Spinal cord (tissue), 10 donors: ENCODE data around the gene PSD2. TPM values are rescaled to one million over a fixed set of nuclear protein-coding genes. Genes with fewer than 3 reads are reported as not detected.

Experiments
- DNase-seq, 6 donors: peaks; one replicate each; pipeline versions ENCODE4 v3.0.0 to v3.0.0-alpha.2; 2013 to 2015; ENCODE audit warnings: low spot score in 6 of 6, low read depth in 4 of 6
- H3K27ac ChIP-seq: one replicate; pipeline ENCODE4 v1.5.1; 2013; ENCODE audit warnings: low read depth, low read length, control low read depth
- H3K27me3 ChIP-seq: one replicate; pipeline ENCODE4 v1.6.1; 2013; ENCODE audit warnings: low read length; ENCODE audit not compliant: control insufficient read depth, insufficient read depth
- H3K36me3 ChIP-seq: one replicate; pipeline ENCODE4 v1.6.1; 2013; ENCODE audit warnings: low read length; ENCODE audit not compliant: control insufficient read depth, insufficient read depth
- H3K4me1 ChIP-seq: one replicate; pipeline ENCODE4 v1.6.1; 2013; ENCODE audit warnings: low read length; ENCODE audit not compliant: control insufficient read depth, insufficient read depth
- H3K4me3 ChIP-seq: one replicate; pipeline ENCODE4 v1.5.1; 2013; ENCODE audit warnings: low read depth, low read length, control low read depth
- H3K9me3 ChIP-seq: one replicate; pipeline ENCODE4 v1.6.1; 2013; ENCODE audit warnings: low read length; ENCODE audit not compliant: control insufficient read depth, insufficient read depth
- WGBS: methylation state at CpG from one replicate; pipeline ENCODE4 v1.1.5; 2013; ENCODE audit warnings: missing lambda C conversion rate; ENCODE audit not compliant: insufficient coverage; 5-methylcytosine and 5-hydroxymethylcytosine counted together
- polyA plus RNA-seq, 2 donors: library from polyadenylated mRNA; unstranded; fragments of 120-200 nt; gene quantifications; one replicate each; pipeline ENCODE4 v1.2.1, GENCODE V29; 2013; ENCODE audit not compliant: insufficient read length in 2 of 2
- total RNA-seq, 2 donors: library from RNA; depleted of rRNA in 1 of 2; stranded (reverse); fragments of 120-200 nt in 1 of 2; fragments of >200 nt in 1 of 2; gene quantifications; one replicate each; pipeline versions ENCODE4 v1.2.3 to v1.2.4, GENCODE V29; 2013 to 2014
- donor health status: healthy.

Gene PSD2
- total and polyA plus RNA-seq, 4 donors = 7.5 to 40.8 (median 28.2) TPM

DNA sequence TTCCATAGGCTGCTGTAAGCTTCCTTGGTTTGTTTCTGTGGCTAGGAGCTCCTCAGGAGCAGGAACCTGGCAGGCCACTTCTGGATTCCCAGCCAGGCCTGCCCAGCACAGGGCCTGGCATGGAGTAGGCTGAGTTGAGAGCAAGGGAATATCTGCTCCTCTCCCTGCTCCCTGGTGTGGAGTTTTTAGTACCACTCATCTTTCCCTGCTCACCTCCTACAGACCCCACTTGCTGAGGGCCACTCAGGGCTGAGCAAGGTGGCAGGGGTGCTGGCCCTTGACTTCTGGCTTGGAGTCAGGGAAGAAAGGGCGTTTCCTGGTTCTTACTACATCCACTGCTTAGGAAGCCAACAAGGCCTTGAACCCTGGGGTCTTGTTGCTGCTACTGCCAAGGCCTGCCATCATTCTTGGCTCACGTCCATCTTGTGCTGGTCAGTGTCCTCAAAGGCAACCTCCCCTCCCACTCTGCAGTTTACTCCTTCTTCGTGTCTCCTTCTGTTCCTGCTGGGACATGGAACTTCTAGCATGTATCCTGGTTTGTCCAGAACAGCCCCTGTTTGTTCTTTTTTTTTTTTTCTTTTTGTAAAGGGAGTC lies 54.9 kb downstream of the PSD2 start:
- no peak overlapping the region for H3K27ac ChIP-seq
- peaks cover 42% of the 10 kb centered on the region for H3K36me3 ChIP-seq
- peaks cover 9% of the 10 kb centered on the region for H3K4me1 ChIP-seq
- H3K9me3 ChIP-seq = no peaks in the 10 kb centered on the region
- peaks cover 6% of the 10 kb centered on the region for H3K27me3 ChIP-seq
- no peak for DNase-seq
- H3K4me3 ChIP-seq = no peak overlapping the region
- WGBS = 81% methylated on average over 3 of the region's 3 CpGs

DNA sequence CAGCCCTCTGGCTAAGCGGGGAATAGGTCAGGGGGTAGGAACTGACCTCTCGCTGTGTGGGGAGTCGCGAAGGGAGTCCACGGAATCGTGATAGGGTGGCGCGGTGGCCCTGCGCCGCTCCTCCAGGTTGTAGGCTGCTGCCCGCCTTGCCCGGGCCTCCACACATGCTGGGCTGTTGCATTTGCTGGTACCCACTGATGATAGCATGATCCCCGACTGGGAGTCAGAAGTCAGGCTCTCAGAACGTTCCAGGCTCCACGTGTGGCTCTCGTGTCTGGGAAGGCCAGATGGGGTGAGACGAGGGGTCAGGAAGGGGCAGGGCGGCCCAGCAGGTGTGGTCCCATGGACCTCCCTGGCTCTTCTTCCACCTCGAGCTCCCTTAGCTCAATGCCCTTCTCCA lies 56.0 kb downstream of the PSD2 start:
- WGBS = 97% methylated on average over 15 of the region's 19 CpGs
- Histone ChIP-seq H3K9me3 (no peaks in the 10 kb centered on the region), H3K36me3 (peaks cover 46% of the 10 kb centered on the region), H3K27ac (no peak overlapping the region), H3K27me3 (peaks cover 4% of the 10 kb centered on the region), H3K4me1 (peaks cover 5% of the 10 kb centered on the region), H3K4me3 (no peak overlapping the region)
- DNase-seq = no peak

- Histone ChIP-seq H3K27me3 (no peaks in the 10 kb centered on the region), H3K4me3 (no peak overlapping the region), H3K36me3 (peaks cover 50% of the 10 kb centered on the region), H3K27ac (no peak overlapping the region), H3K4me1 (peaks cover 3% of the 10 kb centered on the region), H3K9me3 (no peaks in the 10 kb centered on the region)
- no peak for DNase-seq
- 96% methylated on average over 4 of the region's 8 CpGs for WGBS
Measured at GRCh38 chr5:139852696-139853095, 57.1 kb downstream of the PSD2 start.

- WGBS = 94% methylated on average over 5 of the region's 7 CpGs
- no peak overlapping the region for H3K27ac ChIP-seq
- peaks cover 7% of the 10 kb centered on the region for H3K4me1 ChIP-seq
- no peak overlapping the region for H3K4me3 ChIP-seq
- no peak for DNase-seq
- no peaks in the 10 kb centered on the region for H3K27me3 ChIP-seq
- H3K36me3 ChIP-seq = peaks cover 60% of the 10 kb centered on the region
- no peaks in the 10 kb centered on the region for H3K9me3 ChIP-seq
Measured at GRCh38 chr5:139854029-139854605, 58.5 kb downstream of the PSD2 start.

DNA sequence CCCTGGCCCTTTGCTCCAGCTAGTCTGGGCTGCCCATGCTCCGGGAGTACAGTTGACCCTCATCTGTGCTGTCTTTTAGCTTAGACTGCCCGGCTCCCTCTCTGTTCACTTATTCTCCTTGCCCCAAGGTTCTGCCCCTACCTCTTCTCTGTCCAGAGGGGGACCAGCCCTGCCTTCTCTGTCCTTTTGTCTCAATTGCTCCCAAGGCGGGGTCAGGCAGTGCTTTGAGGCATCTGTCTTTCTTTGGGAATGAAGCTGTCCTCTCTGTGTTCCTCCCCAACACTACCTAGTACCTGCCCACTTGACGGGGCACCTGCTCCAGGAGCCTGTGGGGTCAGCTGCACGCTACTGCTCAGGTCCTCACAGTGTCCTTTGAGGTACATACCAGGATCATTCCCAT lies 59.3 kb downstream of the PSD2 start:
- Histone ChIP-seq H3K27me3 (no peaks in the 10 kb centered on the region), H3K4me3 (no peak overlapping the region), H3K4me1 (peaks cover 7% of the 10 kb centered on the region), H3K36me3 (peaks cover 66% of the 10 kb centered on the region), H3K27ac (no peak overlapping the region), H3K9me3 (no peaks in the 10 kb centered on the region)
- no peak for DNase-seq
- 96% methylated on average over 5 of the region's 5 CpGs for WGBS

- no peak for DNase-seq
- WGBS = 98% methylated on average over 6 of the region's 8 CpGs
- Histone ChIP-seq H3K27me3 (no peaks in the 10 kb centered on the region), H3K4me3 (no peak overlapping the region), H3K4me1 (peaks cover 7% of the 10 kb centered on the region), H3K27ac (no peak overlapping the region), H3K9me3 (no peaks in the 10 kb centered on the region), H3K36me3 (peaks cover 68% of the 10 kb centered on the region)
Measured at GRCh38 chr5:139855451-139855850, 59.8 kb downstream of the PSD2 start.

DNA sequence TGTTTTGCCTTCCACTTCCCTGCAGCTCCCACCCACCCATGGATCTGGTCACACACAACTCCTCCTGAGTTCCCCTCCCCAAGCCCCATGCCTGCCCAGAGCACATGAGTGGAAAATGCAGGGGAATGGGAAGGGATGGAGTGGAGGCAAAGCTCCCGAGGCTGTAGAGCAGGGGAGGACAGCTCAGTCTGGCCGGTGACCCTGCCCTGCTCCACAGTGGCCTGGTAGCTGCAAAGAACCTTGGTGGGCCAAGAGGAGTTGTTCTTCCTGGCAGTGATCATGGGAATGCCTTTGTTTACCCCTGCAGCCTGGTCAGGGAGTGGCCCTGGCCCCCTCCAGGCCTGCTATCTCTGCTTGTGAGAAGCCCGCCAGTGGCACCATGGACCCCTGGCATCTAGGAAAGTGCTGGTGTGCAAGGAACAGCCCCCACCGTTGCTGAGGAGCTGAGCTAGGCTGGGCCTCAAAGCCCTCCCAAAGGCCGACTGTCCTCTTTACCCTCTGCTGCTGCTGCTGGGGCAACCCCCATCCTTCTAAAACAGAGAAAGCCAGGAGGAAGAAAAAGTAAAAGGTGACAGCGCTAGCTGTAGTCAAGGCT lies 60.4 kb downstream of the PSD2 start:
- Histone ChIP-seq H3K27me3 (no peaks in the 10 kb centered on the region), H3K27ac (no peak overlapping the region), H3K9me3 (no peaks in the 10 kb centered on the region), H3K4me3 (no peak overlapping the region), H3K4me1 (peaks cover 7% of the 10 kb centered on the region), H3K36me3 (peaks cover 64% of the 10 kb centered on the region)
- no peak for DNase-seq
- WGBS = 82% methylated on average over 6 of the region's 6 CpGs

DNA sequence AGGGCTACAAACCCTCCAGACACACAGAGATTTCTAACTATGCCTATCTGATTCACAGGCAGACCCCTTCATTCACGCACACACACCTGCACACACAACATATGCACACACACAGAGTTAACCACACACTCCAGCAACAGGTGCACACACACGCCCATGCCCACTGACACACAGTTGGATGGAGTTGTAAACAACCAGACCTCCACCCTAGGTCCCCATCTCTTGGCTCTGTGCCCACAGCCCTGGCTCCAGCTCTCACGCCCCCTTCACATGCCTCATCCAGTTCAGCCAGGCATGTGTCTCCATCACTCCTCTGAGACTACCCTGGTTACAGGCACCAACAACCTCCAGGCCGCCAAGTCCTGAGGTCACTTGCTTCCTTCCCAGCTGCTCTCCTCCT lies 61.1 kb downstream of the PSD2 start:
- H3K9me3 ChIP-seq = no peaks in the 10 kb centered on the region
- DNase-seq = no peak
- H3K4me3 ChIP-seq = no peak overlapping the region
- peaks cover 61% of the 10 kb centered on the region for H3K36me3 ChIP-seq
- H3K4me1 ChIP-seq = peaks cover 9% of the 10 kb centered on the region
- H3K27ac ChIP-seq = no peak overlapping the region
- WGBS = 79% methylated on average over 4 of the region's 4 CpGs
- H3K27me3 ChIP-seq = no peaks in the 10 kb centered on the region

DNA sequence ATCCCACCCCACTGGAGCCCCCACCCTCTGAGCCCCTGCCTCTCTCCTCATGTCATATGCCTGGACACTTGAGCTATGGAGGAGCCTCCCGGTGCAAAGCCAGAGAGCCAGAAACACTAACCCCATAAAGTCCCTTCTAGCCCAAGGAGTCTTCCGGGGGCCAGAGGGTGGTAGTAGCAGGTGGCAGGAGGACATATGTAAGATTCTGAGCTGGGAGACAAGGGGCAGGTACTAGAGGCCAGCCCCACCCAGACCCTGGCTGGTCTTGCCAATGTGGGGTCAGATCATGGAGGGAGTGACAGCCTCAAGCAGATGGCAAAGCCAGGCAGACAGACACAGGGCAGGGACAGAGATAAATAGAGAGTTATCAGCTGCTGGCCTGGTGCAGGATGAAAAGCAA lies 63.4 kb downstream of the PSD2 start:
- Histone ChIP-seq H3K4me1 (peaks cover 21% of the 10 kb centered on the region), H3K9me3 (no peaks in the 10 kb centered on the region), H3K4me3 (no peak overlapping the region), H3K27me3 (no peaks in the 10 kb centered on the region), H3K36me3 (peaks cover 48% of the 10 kb centered on the region), H3K27ac (no peak overlapping the region)
- WGBS = no CpG with 5 or more reads among the region's 2 CpGs
- DNase-seq = no peak
